T-helper 1 cell treated with Interleukin-12 subunit alpha and Interleukin-12 subunit beta and Interleukin-4 antibody, amounts not matched to agents 30 ng/mL and 1 ng/mL, for 36 hours (primary cell): ENCODE data around the gene PRICKLE2. TPM values are rescaled to one million over a fixed set of nuclear protein-coding genes. Genes with fewer than 3 reads are reported as not detected.

Source experiments
- intact Hi-C: fragments of 100-400 bp; cut with micrococcal nuclease; formaldehyde crosslinking; loops from one replicate; pipeline ENCODE4 v1.15.1; 2024
- total RNA-seq: library from RNA; stranded (reverse); gene quantifications from 2 replicates; pipeline ENCODE4 v1.2.3, GENCODE V29; 2022

The PRICKLE2 gene
- total RNA-seq, 1 donor from 2014 or later = not detected

DNA sequence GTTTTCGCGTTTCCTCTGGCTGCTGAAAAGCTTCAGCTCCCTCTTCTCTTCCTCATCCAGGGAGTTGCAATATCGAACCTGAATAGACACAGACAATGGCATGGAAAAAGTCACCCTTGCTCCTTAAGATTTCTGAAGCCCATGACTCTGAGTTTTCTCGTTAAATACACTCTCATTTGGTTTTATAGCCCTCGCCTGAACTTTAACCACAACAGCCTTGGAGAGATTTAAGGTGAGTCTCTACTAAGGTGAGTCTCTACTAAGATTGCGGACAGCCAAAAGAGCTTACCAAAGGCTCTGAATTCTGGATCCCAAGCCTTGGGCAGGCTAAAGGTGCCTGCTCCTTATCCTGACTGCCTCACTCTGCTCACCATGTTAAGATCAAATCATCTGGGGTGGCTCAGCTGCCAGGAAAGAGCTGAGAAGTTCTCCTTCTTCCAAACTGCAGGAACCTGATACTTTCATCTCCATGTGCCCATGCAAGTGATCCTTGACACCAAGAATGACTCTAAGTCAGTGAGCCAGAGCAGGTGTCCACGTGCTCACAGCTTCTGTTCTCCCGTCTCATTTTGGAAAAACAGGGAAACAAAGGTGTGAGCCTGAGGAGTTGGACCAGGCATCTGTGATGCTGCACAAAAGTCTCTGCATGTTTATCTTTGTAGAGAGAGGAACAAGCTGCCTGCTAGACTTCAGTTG is 65.1 kb downstream of the PRICKLE2 start:
- intact Hi-C loops = no loop called here

DNA sequence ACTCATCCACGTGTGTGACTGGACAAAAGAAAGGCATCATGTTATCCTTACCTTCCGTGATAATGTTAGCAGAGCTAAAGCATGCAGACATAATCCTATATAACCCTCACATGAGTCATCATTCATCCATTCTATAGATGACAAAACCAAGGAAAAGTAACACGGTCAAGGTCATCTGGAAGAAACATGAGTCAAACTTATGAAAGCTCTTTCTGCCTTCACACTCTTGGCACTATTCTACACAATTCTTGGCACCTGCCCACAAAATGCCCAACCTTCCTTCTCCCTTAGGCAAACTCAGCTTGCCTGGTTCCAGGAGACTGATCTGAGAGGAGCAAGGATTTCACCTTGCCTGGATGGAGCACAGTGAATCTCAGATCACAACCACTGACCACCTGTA is 66.9 kb downstream of the PRICKLE2 start:
- intact Hi-C loops = no loop called here

DNA sequence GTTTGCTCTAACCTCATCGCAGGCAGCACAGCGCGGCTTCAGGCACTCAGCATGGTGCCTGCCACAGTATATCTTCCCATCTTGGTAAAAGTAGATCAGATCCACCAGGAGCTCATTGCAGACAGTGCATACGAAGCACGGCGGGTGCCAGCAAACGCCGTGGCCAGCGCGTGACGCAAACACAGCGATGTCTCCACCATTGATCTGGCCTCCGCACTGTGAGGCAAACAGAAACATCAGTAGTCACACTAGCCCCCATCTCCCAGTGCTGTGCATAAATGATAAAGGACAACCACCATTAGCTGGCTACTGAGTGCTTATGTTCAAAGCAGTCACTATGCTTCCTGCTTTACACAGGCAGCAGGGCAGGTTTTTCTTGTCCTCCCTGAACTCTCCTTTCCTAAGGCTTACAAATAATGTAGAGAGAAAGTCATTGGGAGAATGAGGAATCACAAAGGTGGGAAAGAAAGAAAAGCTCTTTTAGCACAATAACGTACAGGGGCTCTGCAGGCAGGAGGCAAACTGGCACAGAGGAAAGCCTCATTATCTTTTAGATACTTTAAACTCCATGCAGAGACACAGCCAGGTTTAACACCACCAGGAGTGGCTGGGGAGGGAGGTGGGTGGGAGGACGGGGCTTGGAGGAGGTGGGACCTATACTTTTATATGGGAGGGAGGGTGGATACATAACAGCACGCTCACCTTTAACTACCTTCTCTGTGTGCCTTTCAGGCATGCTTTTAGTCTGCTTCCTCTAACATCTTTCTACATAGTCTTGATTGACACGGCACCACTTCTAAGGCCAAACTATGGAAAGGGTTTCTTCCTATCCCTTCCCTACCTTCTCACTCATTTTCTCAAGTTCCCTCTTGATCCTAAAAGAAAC is 67.9 kb downstream of the PRICKLE2 start:
- intact Hi-C loops = no loop called here

DNA sequence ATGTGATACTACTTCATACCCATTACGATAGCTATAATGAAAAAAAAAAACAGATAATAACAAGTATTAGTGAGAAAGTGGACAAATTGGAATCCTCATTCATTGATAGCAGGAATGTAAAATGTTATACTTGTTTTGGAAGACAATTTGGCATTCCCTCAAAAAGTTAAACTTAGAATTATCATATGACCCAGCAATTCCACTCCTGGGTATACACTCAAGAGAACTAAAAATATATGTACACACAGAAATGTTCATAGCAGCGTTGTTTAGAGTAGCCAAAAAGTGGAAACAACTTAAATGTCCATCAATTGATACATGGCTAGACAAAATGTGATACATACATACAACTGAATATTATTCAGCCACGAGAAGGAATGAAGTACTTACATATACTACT is 69.9 kb downstream of the PRICKLE2 start:
- intact Hi-C loops = no loop called here

DNA sequence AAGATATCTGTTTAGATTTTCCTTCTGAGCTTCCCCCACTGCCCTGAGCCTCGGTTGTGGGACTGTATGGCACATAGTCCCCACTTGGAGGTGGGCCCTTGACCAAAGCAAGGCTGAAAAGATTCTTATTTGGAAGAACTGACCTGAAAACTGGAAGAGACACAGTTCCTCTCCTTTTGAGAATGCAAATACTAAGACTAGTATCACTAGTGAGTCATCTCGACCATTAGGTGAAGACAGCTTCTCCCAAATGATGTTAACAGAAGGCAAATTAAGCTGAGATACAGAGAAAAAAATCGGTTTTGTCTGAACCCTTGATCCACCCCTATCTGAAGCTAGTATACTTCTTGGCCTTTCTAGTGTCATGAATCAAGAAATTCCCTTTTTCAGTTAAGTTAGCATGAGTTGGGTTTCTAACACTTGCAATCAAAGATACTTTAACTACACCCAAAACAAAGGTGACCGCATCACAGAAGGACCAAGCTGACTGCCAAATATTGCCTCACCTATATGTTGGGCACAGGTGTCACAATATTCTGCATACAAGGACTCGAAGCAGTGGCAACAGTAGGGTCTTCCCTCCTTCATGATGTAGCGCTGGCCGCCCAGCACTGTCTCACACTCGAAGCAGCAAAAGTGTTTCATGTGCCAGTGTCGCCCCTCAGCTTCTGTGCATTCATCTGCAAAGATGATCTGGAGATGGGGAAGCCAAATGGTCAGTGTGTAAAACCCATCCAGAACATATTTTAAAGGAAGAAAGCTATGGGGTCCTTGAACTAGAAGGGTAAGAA is 72.4 kb downstream of the PRICKLE2 start:
- intact Hi-C loops = no loop called here

DNA sequence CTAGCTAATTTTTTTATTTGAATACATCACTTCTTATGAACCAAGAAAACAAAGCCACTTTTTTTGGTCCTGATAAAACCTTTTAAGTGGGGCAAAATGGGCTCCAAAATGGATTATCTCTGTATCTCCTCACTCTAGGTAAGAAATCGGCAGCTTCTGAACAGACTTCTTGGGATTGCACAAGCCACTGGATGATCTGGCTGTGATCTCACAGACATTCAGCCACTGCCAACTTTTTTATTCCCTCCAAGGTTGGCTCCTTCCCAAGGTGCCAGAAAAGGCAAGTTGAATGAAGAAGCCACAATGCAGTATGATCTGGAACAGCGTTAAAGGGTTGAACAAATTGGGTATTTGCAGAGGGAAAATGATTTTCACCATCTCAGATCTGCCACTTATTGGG is 73.2 kb downstream of the PRICKLE2 start:
- intact Hi-C loops = no loop called here

DNA sequence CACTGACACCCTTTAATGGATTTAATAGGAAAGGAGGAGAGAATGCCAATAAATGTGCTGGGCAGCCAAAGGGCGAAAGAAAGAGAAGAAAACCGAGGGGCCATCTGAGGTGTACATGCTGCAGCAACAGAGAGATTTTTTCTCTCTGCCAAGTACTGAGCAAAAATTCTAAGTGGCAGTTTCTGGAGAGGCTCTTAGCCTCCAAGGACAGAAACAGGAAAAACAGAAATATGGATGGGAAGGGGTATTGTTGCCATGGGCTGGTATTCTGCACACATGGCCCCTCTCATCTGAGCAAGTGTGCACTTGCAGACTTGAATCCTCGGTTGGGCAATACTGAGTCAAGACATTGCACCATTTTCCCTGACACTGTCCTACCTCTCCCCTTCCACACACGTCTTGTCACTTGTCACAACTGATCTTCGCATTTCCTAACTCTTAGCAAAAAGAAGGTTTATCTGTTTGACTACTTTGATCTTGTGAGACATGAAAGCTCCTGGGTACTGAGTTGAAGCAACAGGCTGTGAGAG is 73.9 kb downstream of the PRICKLE2 start:
- intact Hi-C loops = no loop called here

DNA sequence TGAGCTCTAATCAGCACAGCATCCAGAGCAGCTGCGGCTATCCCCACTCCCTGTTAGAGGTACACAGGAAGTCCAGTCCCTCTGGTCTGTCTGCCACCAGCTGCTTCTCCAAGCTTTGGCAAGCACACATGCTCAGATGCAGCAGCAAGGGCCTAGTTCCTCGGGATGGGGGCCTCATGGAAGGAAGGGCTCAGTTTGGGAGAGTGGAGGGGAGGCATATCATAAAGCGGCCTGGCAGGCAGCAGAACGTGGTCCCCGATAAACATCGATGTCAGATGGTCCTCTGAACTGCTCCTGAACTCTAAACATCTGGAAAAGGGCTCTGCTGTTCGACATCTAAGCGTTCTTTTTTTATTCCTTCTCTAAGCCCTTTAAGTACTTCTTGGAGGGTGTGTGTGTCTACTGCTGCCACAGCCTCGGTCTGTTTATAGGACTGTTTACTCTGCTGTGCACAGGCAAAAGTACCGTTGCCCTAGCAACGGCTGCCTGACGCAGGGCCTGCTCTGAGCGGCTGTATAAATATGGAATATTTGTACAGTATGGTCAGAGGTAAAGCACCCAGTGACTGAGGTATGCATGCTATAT is 74.6 kb downstream of the PRICKLE2 start:
- intact Hi-C loops = no loop called here

DNA sequence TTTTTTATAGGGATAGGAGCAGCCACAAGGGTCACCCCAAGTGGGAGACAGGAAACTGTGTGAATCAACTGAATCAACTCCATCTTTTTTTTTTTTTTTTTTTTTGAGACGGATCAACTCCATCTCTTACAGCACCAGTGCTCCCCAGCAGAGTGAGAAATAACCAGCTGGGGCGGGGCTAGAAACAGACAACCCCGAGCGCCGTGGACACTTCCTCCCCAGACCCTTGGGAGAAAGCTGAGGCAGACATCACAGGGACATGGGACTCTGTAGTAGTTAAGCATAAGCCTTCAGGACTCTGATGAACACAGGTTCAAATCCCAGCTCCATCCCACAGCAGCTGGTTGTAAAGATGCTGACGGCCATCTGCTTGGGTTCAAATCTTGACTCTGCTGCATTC is 75.4 kb downstream of the PRICKLE2 start:
- intact Hi-C loops = no loop called here

DNA sequence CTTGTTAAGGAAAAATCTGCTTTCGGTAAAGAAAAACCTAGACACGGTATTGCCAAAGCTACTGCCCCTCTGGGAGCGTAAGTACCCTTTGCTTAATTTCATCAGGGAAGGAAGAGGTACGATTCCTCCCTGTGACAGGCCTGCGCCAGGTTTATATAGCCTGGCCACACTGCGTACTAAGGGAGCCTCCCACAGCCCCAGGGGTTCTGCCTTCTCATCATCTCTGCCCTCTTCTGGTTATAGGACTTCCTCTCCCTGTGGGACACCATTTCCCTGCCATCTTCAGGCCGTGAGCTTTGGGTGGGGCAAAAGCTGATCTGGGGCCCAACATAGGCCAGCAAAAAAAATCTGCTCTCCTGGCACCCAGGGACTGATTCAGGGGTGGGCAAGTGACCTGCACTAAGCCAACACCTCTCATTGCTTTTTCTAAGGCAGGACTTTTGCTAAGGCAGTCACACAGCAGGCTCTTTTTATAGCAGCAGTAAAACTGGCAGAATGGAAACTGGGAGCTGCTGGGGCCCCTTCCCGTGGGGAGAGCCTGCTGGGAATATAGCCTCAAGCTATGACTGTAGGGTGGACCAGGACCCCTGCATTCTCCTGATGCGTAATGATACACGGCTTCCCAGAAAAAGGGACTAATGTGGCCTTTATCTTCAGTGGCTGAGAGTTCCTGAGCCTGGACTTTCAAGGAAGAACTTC is 76.2 kb downstream of the PRICKLE2 start:
- intact Hi-C loops = no loop called here

DNA sequence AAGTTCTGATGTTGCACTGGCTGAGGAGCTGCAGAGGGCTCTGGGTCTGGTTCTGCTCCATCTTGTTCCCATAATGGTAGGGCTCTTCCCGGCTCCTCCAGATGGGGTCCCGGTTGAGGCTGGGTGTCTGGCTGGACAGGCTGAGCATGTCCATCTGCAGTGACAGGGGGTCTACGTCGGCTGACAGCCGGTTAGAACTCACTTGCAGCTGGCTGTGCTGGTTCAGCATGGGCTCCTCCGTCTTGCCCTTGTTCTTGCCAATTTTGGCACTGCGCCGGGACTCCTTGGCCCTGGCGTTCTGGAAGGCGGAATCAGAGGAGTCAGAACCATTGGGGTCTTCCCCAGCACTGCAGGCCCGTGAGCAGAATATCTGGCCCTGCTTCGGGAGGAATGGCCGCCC is 78.1 kb downstream of the PRICKLE2 start:
- intact Hi-C loops = no loop called here

DNA sequence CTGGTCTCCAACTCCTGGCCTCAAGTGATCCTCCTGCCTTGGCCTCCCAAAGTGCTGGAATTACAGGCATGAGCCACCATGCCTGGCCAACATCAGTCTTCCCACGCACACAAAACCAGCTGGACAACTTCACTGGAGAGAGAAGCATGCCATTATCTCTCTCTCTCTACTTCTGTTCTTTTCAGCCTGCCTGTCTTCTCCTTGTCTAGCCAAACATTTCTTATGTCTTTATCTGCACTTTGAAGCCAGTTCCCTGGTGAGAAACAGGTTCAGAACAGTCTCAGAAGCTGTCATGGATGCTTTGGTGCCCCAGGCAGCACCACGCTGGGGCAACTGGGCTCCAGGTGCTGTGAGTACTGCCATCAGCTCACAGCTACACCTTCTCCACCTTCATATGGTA is 79.8 kb downstream of the PRICKLE2 start:
- intact Hi-C loops = no loop called here

DNA sequence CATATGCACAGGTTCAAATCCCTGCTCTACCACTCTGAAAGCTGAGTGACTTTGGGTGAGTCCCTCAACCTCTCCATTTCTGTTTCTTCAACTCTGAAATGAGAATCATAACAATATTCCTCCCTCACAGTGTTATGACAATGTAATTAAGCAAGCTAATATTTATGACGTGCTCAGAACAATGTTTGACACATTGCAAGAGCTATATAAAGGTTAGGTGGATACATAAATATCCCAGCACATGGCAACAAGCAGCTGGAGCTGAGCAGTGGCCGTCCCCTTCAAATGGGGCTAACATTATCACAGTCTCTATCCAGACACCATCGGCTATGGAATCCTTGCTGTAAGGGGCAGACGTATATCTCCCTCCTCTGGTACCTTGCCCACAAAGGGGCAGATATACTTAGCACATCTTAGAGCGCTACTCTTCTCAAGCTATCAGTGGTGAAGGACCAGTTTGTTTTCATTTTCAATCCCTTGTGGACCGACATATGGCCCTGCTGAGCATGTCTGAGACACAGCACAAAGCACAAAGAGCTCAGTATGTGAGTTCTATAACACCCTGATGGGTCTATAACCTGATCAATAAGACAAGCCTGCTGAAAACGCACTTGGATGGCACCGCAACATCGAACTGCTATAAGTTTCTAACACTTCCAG is 80.9 kb downstream of the PRICKLE2 start:
- intact Hi-C loops = no loop called here

DNA sequence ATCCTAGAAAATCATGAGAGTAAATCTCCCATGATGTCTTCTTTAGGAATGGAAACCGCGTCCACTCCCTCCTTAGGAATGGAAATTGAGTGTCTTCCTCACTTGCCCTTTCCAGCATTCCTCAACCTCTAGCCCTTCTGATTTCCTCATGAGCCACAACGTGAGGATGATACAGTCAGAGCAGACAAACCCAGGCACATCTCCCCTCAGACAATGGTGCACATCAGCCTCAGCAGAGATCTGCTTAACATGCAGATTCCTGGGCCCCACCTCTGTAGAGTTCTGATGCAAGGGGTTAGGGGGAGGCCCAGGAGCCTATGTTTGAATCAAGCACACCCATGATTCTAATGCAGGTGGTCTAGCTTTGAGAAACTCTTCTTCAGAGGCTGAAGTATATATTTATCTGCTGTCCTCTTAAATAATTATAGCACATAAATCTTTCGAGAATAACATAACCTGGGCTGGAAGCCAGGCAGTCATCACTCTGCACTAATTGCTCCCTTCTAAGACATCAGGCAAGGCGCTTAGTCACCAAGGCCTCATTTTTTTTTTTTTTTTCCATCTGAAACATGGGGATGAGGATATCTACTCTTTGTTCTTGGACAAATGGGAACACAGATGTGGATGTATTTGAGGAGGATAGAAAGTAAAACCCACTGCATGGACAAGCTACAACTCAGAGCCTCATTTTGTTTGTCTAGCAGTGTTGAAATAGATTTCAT is 81.7 kb downstream of the PRICKLE2 start:
- intact Hi-C loops = no loop called here

DNA sequence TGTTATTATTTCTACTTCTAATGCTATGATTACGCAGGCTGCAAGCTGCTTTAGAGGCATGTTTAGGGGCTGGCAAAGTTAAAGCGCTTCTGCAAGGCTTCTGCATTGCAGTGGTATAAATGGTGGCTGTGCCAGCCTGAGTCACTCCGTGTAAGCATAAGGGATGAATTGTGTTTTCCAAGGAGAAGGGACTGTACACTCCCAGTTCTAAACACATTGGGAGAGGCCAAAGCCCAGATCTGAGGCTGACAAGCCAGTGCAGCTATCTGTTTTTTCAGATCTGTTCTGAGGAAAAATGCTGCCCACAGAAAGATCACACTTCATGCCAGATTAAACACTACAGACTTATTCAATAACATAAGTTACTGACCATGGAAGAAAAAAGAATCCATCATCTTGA is 83.8 kb downstream of the PRICKLE2 start:
- intact Hi-C loops = no loop called here

DNA sequence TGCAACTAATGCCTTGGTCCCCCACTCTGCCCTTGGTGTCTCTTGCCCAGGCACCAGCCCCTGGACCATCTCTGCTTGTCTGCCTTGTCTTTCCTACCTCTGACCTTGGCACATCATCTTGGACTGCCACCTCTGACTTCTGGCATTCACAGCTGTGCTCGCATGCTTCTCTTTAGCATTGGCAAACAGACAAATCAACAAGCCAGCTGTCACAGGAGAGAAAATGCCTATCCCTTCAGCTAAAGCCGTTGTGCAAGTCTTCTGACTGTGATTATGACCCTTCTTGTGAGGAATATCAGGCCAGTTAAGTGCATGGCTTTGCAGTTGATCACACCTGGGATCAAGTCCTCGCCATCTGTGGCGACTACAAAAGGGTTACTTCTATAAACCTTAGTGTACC is 84.6 kb downstream of the PRICKLE2 start:
- intact Hi-C loops = no loop called here

DNA sequence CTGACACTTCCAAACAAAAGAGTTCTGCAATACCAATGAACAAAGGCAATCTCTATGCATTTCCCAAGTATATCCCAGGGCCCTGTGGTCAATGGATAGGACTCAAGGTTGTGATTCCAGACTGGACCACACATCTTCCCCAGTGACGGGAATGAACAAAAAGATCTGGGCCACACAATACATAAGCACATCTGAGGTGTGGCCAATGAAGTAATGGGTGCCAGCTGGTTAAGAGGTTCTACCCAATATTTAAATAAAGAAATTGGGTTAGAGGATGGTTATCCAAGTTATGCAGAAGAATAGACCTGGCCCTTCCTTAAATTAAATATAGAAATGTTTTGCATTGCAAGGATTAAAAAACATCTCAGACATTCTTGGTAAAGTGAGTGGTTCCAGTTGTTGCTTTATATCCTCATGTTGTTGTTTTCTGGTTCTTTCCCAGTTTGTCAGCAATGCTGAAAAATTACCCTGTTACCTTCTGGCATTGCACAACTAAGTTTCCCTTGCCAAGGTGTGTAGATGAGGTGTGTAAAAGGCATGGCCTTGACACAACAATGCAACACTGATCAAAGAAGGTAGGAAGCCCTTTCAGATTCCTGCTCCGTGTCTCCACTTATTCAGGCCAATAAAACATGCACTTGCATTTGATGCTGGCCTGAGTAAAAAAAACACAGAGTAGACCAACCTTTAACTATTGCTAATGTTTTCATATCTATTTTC is 86.5 kb downstream of the PRICKLE2 start:
- intact Hi-C loops = no loop called here

DNA sequence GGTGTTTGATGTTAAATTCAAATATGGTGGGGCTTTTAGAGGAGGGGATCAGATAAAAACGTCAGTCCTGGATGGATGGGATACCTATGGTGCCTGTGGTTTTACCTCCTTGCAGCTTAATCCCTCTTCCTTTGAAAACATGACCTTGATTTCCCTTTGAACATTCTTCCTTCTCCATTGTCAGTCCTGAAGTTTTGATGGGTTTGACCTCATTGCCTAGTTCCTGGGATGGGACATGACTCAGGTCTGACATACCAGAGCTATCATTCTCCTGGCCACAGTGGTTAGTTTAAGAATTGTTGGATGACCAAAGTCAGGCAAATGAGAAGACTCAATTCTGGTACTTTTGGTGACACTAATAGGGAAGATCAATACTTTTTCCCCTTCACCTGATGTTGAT is 87.2 kb downstream of the PRICKLE2 start:
- intact Hi-C loops = no loop called here

DNA sequence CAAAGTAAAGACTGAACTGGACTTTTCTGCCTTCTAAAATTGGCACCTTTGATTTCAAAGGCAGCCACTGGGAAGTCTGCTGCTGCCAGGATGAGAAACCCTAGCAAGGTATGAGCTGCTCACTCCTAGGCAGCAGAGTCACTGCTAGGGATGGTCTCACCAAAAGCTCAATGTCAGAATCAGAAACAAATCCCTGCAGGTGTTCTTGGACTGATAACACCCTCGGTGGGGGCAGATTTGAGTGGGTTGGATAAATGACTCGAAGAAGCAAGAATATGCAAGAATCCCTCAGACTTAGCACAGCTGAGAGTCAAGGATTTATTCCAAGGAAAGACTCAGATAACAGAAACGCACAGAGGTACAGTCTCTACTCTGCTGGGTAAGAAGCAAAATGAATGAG is 90.4 kb downstream of the PRICKLE2 start:
- intact Hi-C loops = no loop called here
